ENCODE measurements around the gene FDXACB1.

GRCh38 chr11:111923951-111924350, 45.0 kb upstream of the FDXACB1 start:
- TF ChIP-seq, protein P1, sequence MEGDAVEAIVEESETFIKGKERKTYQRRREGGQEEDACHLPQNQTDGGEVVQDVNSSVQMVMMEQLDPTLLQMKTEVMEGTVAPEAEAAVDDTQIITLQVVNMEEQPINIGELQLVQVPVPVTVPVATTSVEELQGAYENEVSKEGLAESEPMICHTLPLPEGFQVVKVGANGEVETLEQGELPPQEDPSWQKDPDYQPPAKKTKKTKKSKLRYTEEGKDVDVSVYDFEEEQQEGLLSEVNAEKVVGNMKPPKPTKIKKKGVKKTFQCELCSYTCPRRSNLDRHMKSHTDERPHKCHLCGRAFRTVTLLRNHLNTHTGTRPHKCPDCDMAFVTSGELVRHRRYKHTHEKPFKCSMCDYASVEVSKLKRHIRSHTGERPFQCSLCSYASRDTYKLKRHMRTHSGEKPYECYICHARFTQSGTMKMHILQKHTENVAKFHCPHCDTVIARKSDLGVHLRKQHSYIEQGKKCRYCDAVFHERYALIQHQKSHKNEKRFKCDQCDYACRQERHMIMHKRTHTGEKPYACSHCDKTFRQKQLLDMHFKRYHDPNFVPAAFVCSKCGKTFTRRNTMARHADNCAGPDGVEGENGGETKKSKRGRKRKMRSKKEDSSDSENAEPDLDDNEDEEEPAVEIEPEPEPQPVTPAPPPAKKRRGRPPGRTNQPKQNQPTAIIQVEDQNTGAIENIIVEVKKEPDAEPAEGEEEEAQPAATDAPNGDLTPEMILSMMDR (IDR thresholded peaks at IDR 0.05) = no peak
- no peak for TF ChIP-seq POLR2A (IDR thresholded peaks at IDR 0.05)
